ENCODE results near the gene OR51G2. TPM values are rescaled to one million over a fixed set of nuclear protein-coding genes. Genes with fewer than 3 reads are reported as not detected.

Gene OR51G2
- total RNA-seq, 1 donor = not detected

GRCh38 chr11:4887591-4887990 is 31.6 kb downstream of the OR51G2 start:
- no peaks in the 10 kb centered on the region for H3K9me3 ChIP-seq (ENCODE audit: low read depth, low read length)
- H3K4me1 ChIP-seq (ENCODE audit: insufficient read depth, low read length) = no peaks in the 10 kb centered on the region
- no peak overlapping the region for H3K4me3 ChIP-seq (ENCODE audit: low read length)
- H3K27me3 ChIP-seq (ENCODE audit: insufficient read depth, low read length) = no peaks in the 10 kb centered on the region

GRCh38 chr11:4886186-4886585 is 33.0 kb downstream of the OR51G2 start:
- H3K27me3 ChIP-seq (ENCODE audit: insufficient read depth, low read length) = no peaks in the 10 kb centered on the region
- no peak overlapping the region for H3K4me3 ChIP-seq (ENCODE audit: low read length)
- H3K4me1 ChIP-seq (ENCODE audit: insufficient read depth, low read length) = no peaks in the 10 kb centered on the region
- no peaks in the 10 kb centered on the region for H3K9me3 ChIP-seq (ENCODE audit: low read depth, low read length)

- Histone ChIP-seq H3K9me3 (ENCODE audit: low read depth, low read length) (no peaks in the 10 kb centered on the region), H3K4me1 (ENCODE audit: insufficient read depth, low read length) (no peaks in the 10 kb centered on the region)
These were observed 34.8 kb downstream of the OR51G2 start for GRCh38 chr11:4884361-4884760.

GRCh38 chr11:4882543-4882942 is 36.6 kb downstream of the OR51G2 start:
- H3K4me3 ChIP-seq (ENCODE audit: low read length) = no peak overlapping the region
- H3K4me1 ChIP-seq (ENCODE audit: insufficient read depth, low read length) = no peaks in the 10 kb centered on the region
- no peaks in the 10 kb centered on the region for H3K9me3 ChIP-seq (ENCODE audit: low read depth, low read length)
- no peaks in the 10 kb centered on the region for H3K27me3 ChIP-seq (ENCODE audit: insufficient read depth, low read length)

More at GRCh38 chr11:4884361-4884760, 34.8 kb downstream of the OR51G2 start:
- Histone ChIP-seq H3K4me3 (ENCODE audit: low read length) (no peak overlapping the region), H3K27me3 (ENCODE audit: insufficient read depth, low read length) (no peaks in the 10 kb centered on the region)

GRCh38 chr11:4881860-4882500 is 37.2 kb downstream of the OR51G2 start, which contains the start of gene OR51T1:
TSS of gene OR51T1 (plus strand) at chr11:4881900. CDS start at chr11:4881900, 0 bp downstream.
- Histone ChIP-seq H3K27me3 (ENCODE audit: insufficient read depth, low read length) (no peaks in the 10 kb centered on the region), H3K9me3 (ENCODE audit: low read depth, low read length) (no peaks in the 10 kb centered on the region), H3K4me3 (ENCODE audit: low read length) (no peak within 1 kb of the TSS), H3K4me1 (ENCODE audit: insufficient read depth, low read length) (no peaks in the 10 kb centered on the region)

- Histone ChIP-seq H3K27me3 (ENCODE audit: insufficient read depth, low read length) (no peaks in the 10 kb centered on the region), H3K9me3 (ENCODE audit: low read depth, low read length) (no peaks in the 10 kb centered on the region), H3K4me1 (ENCODE audit: insufficient read depth, low read length) (no peaks in the 10 kb centered on the region), H3K4me3 (ENCODE audit: low read length) (no peak overlapping the region)
These were observed 38.0 kb downstream of the OR51G2 start for GRCh38 chr11:4881188-4881587.

- no peak overlapping the region for H3K4me3 ChIP-seq (ENCODE audit: low read length)
- no peaks in the 10 kb centered on the region for H3K9me3 ChIP-seq (ENCODE audit: low read depth, low read length)
- no peaks in the 10 kb centered on the region for H3K4me1 ChIP-seq (ENCODE audit: insufficient read depth, low read length)
- no peaks in the 10 kb centered on the region for H3K27me3 ChIP-seq (ENCODE audit: insufficient read depth, low read length)
These were observed 53.3 kb downstream of the OR51G2 start for GRCh38 chr11:4865855-4866254.

GRCh38 chr11:4863876-4864275 is 55.3 kb downstream of the OR51G2 start:
- Histone ChIP-seq H3K4me1 (ENCODE audit: insufficient read depth, low read length) (no peaks in the 10 kb centered on the region), H3K9me3 (ENCODE audit: low read depth, low read length) (no peaks in the 10 kb centered on the region), H3K27me3 (ENCODE audit: insufficient read depth, low read length) (no peaks in the 10 kb centered on the region), H3K4me3 (ENCODE audit: low read length) (no peak overlapping the region)

Other genes with a start within 250 kb of the OR51G2 start
- gene OR51E2, start 221.5 kb downstream of the OR51G2 start, total RNA-seq = 0.10 TPM
- not detected for gene MMP26, start 214.6 kb downstream of the OR51G2 start, total RNA-seq
- gene OR51F1, start 149.4 kb downstream of the OR51G2 start, total RNA-seq = not detected
- not detected for gene OR52R1, start 115.0 kb downstream of the OR51G2 start, total RNA-seq
- not detected for gene OR51F2, start 98.0 kb downstream of the OR51G2 start, total RNA-seq
- not detected for gene OR51S1, start 70.1 kb downstream of the OR51G2 start, total RNA-seq
- gene OR51T1, start 37.5 kb downstream of the OR51G2 start, total RNA-seq = not detected
- gene OR51A7, start 15.6 kb downstream of the OR51G2 start, total RNA-seq = not detected
- not detected for gene OR51G1, start 5.0 kb upstream of the OR51G2 start, total RNA-seq
- not detected for gene OR51A4, start 28.3 kb upstream of the OR51G2 start, total RNA-seq
- gene OR51A2, start 36.4 kb upstream of the OR51G2 start, total RNA-seq = not detected
- not detected for gene OR51L1, start 75.5 kb upstream of the OR51G2 start, total RNA-seq
- not detected for gene OR52J3, start 127.2 kb upstream of the OR51G2 start, total RNA-seq
- not detected for gene OR52E2, start 140.3 kb upstream of the OR51G2 start, total RNA-seq
- not detected for gene OR52E1, start 150.2 kb upstream of the OR51G2 start, total RNA-seq
- not detected for gene OR52A5, start 219.0 kb upstream of the OR51G2 start, total RNA-seq
- not detected for gene OR52A1, start 235.4 kb upstream of the OR51G2 start, total RNA-seq